Heart left ventricle (tissue), 13 donors: ENCODE measurements around the gene IL1RL1.
A peak's percentile ranks its signal among the peaks of the same experiment; 100 is the strongest.

ENCODE experiments used
- POLR2A ChIP-seq, 2 donors: fragments of 450-650 bp; IDR thresholded peaks; one replicate each; pipeline ENCODE4 v1.6.1; 2017; ENCODE audit warnings: antibody characterized with exemption in 2 of 2, mild to moderate bottlenecking in 2 of 2, moderate library complexity in 2 of 2
- TF ChIP-seq, protein P1 (sequence below), 12 donors: fragments of 200-600 bp; sonication (generic) in 4 of 12; IDR thresholded peaks; one replicate each; pipeline versions ENCODE4 v1.5.0 to v1.8.0; 2018 to 2022; ENCODE audit warnings: antibody characterized with exemption in 12 of 12, mild to moderate bottlenecking in 5 of 12
- donor health status: ischemic (EF 13 %, LVEDD 7.1; RV severe dilation, severe dysfunction).
- donor health status: DM: no; HTN: yes; CAD: no.
- donor health status: DM: no; HTN: no; CAD: no.
- donor health status: ischemic (EF 25% LVEDD 6.9; RV normal size, moderate dysfunction).
- donor health status: ischemic (EF 25% LVEDD 5.7; RV mildly dilated, moderate dysfunction).
- donor health status: ischemic (EF 35%, LVEDD 5.7; RV mildly dilated, moderate dysfunction).
- donor health status: nonischemic (EF 11% LVEDD 7.7; RV severe dilation, severe dysfunction).
- donor health status: DM: yes; HTN: yes; CAD: no.
- donor health status: PGD.
- donor health status: ischemic (EF 29% LVEDD 5.4; RV normal size, mild dysfunction).
- donor health status: nonischemic (EF 23%, LVEDD 6.1; RV moderate dilation, normal function).

DNA sequence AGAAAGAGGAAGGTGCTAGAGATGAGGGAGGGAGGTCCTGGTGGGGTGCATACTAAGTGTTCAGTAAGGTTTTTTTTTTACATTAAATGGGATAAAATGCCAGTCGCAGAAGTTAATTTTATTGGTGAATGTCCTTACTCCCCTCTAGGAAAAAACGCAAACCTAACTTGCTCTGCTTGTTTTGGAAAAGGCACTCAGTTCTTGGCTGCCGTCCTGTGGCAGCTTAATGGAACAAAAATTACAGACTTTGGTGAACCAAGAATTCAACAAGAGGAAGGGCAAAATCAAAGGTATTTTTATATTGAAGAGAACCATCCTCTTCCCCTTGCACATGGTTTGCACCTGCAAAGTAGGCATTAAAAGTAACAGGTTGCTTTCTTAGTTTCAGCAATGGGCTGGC is 31.5 kb downstream of the IL1RL1 start:
- TF ChIP-seq, protein P1, sequence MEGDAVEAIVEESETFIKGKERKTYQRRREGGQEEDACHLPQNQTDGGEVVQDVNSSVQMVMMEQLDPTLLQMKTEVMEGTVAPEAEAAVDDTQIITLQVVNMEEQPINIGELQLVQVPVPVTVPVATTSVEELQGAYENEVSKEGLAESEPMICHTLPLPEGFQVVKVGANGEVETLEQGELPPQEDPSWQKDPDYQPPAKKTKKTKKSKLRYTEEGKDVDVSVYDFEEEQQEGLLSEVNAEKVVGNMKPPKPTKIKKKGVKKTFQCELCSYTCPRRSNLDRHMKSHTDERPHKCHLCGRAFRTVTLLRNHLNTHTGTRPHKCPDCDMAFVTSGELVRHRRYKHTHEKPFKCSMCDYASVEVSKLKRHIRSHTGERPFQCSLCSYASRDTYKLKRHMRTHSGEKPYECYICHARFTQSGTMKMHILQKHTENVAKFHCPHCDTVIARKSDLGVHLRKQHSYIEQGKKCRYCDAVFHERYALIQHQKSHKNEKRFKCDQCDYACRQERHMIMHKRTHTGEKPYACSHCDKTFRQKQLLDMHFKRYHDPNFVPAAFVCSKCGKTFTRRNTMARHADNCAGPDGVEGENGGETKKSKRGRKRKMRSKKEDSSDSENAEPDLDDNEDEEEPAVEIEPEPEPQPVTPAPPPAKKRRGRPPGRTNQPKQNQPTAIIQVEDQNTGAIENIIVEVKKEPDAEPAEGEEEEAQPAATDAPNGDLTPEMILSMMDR (IDR thresholded peaks at IDR 0.05): peak in 4 of 12 donors; percentile 27 to 36 (median 31)
- TF ChIP-seq POLR2A (IDR thresholded peaks at IDR 0.05): no peak
